ENCODE data around the gene SLIT3.

Gene SLIT3

GRCh38 chr5:168663276-168664004, 637.5 kb downstream of the SLIT3 start:
- DNase-seq (no peak), ATAC-seq (replicated peaks) (no peak)
- Mint-ChIP-seq H3K36me3 (no peaks in the 10 kb centered on the region), H3K27ac (no peak overlapping the region), H3K27me3 (peaks cover 18 to 19% of the 10 kb centered on the region in 2 donors), H3K4me3 (no peak overlapping the region), H3K9me3 (no peaks in the 10 kb centered on the region), H3K4me1 (no peaks in the 10 kb centered on the region)

- DNase-seq (no peak), ATAC-seq (replicated peaks) (no peak)
- H3K27ac Mint-ChIP-seq, result no peak overlapping the region
- H3K4me1 Mint-ChIP-seq, result no peaks in the 10 kb centered on the region
- no peak overlapping the region for H3K4me3 Mint-ChIP-seq
- H3K27me3 Mint-ChIP-seq, result peaks cover 18 to 19% of the 10 kb centered on the region in 2 donors
- no peaks in the 10 kb centered on the region for H3K36me3 Mint-ChIP-seq
- no peaks in the 10 kb centered on the region for H3K9me3 Mint-ChIP-seq
These were observed 639.1 kb downstream of the SLIT3 start for GRCh38 chr5:168661593-168662485.

GRCh38 chr5:168660691-168661090, 640.2 kb downstream of the SLIT3 start:
- Mint-ChIP-seq H3K36me3 (no peaks in the 10 kb centered on the region), H3K27ac (no peak overlapping the region), H3K27me3 (peaks cover 19 to 22% of the 10 kb centered on the region in 2 donors), H3K4me3 (no peak overlapping the region), H3K9me3 (no peaks in the 10 kb centered on the region), H3K4me1 (no peaks in the 10 kb centered on the region)
- DNase-seq (no peak), ATAC-seq (replicated peaks) (no peak)

GRCh38 chr5:168659286-168659847, 641.6 kb downstream of the SLIT3 start:
- Mint-ChIP-seq H3K27ac (no peak overlapping the region), H3K36me3 (no peaks in the 10 kb centered on the region), H3K9me3 (peaks cover 0 to 1% of the 10 kb centered on the region in 2 donors), H3K4me3 (no peak overlapping the region), H3K27me3 (peaks cover 19 to 24% of the 10 kb centered on the region in 2 donors), H3K4me1 (no peaks in the 10 kb centered on the region)
- DNase-seq, result no peak
- no peak for ATAC-seq (replicated peaks)

GRCh38 chr5:168658394-168658793, 642.5 kb downstream of the SLIT3 start:
- Mint-ChIP-seq H3K4me1 (no peaks in the 10 kb centered on the region), H3K27me3 (peaks cover 22 to 25% of the 10 kb centered on the region in 2 donors), H3K36me3 (no peaks in the 10 kb centered on the region), H3K9me3 (peaks cover 0 to 1% of the 10 kb centered on the region in 2 donors), H3K27ac (no peak overlapping the region), H3K4me3 (no peak overlapping the region)
- ATAC-seq (replicated peaks) (no peak), DNase-seq (no peak)

- ATAC-seq (replicated peaks), result no peak
- H3K36me3 Mint-ChIP-seq, result no peaks in the 10 kb centered on the region
- no peak for DNase-seq
- H3K27me3 Mint-ChIP-seq, result peaks cover 21 to 26% of the 10 kb centered on the region in 2 donors
- peaks cover 0 to 1% of the 10 kb centered on the region in 2 donors for H3K9me3 Mint-ChIP-seq
- H3K27ac Mint-ChIP-seq, result no peak overlapping the region
- H3K4me1 Mint-ChIP-seq, result no peaks in the 10 kb centered on the region
- H3K4me3 Mint-ChIP-seq, result no peak overlapping the region
These were observed 644.3 kb downstream of the SLIT3 start for GRCh38 chr5:168656633-168657032.

GRCh38 chr5:168655316-168655715, 645.6 kb downstream of the SLIT3 start:
- no peak for DNase-seq
- no peak overlapping the region for H3K27ac Mint-ChIP-seq
- peaks cover 16 to 18% of the 10 kb centered on the region in 2 donors for H3K27me3 Mint-ChIP-seq

GRCh38 chr5:168654211-168654721, 646.7 kb downstream of the SLIT3 start:
- Mint-ChIP-seq H3K4me1 (no peaks in the 10 kb centered on the region), H3K27me3 (peaks cover 18 to 20% of the 10 kb centered on the region in 2 donors), H3K4me3 (no peak overlapping the region), H3K36me3 (no peaks in the 10 kb centered on the region), H3K27ac (no peak overlapping the region), H3K9me3 (peaks cover 3% of the 10 kb centered on the region in 2 donors)
- no peak for ATAC-seq (replicated peaks)
- DNase-seq, result no peak

More at GRCh38 chr5:168655316-168655715, 645.6 kb downstream of the SLIT3 start:
- Mint-ChIP-seq H3K36me3 (no peaks in the 10 kb centered on the region), H3K9me3 (peaks cover 0 to 1% of the 10 kb centered on the region in 2 donors), H3K4me3 (no peak overlapping the region), H3K4me1 (no peaks in the 10 kb centered on the region)
- no peak for ATAC-seq (replicated peaks)

GRCh38 chr5:168653626-168654025, 647.3 kb downstream of the SLIT3 start:
- H3K4me1 Mint-ChIP-seq, result no peaks in the 10 kb centered on the region
- H3K4me3 Mint-ChIP-seq, result no peak overlapping the region
- no peak for DNase-seq
- peaks cover 3 to 7% of the 10 kb centered on the region in 2 donors for H3K9me3 Mint-ChIP-seq
- H3K27ac Mint-ChIP-seq, result no peak overlapping the region
- no peaks in the 10 kb centered on the region for H3K36me3 Mint-ChIP-seq
- H3K27me3 Mint-ChIP-seq, result peaks cover 18 to 21% of the 10 kb centered on the region in 2 donors
- no peak for ATAC-seq (replicated peaks)

GRCh38 chr5:168651648-168652047, 649.3 kb downstream of the SLIT3 start:
- Mint-ChIP-seq H3K36me3 (no peaks in the 10 kb centered on the region), H3K27me3 (peaks cover 18 to 21% of the 10 kb centered on the region in 2 donors), H3K4me3 (no peak overlapping the region), H3K27ac (no peak overlapping the region), H3K4me1 (no peaks in the 10 kb centered on the region), H3K9me3 (peaks cover 3 to 7% of the 10 kb centered on the region in 2 donors)
- ATAC-seq (replicated peaks) (no peak), DNase-seq (no peak)

GRCh38 chr5:168649306-168649705, 651.6 kb downstream of the SLIT3 start:
- Mint-ChIP-seq H3K9me3 (peaks cover 4 to 11% of the 10 kb centered on the region in 2 donors), H3K4me3 (no peak overlapping the region), H3K36me3 (no peaks in the 10 kb centered on the region), H3K27ac (no peak overlapping the region), H3K27me3 (peaks cover 10 to 21% of the 10 kb centered on the region in 2 donors), H3K4me1 (no peaks in the 10 kb centered on the region)
- no peak for DNase-seq
- no peak for ATAC-seq (replicated peaks)

GRCh38 chr5:168648576-168648975, 652.4 kb downstream of the SLIT3 start:
- Mint-ChIP-seq H3K9me3 (peaks cover 4 to 11% of the 10 kb centered on the region in 2 donors), H3K4me1 (no peaks in the 10 kb centered on the region), H3K4me3 (no peak overlapping the region), H3K27me3 (peaks cover 10 to 15% of the 10 kb centered on the region in 2 donors), H3K36me3 (no peaks in the 10 kb centered on the region), H3K27ac (no peak overlapping the region)
- ATAC-seq (replicated peaks), result no peak
- DNase-seq, result no peak

GRCh38 chr5:168648016-168648415, 652.9 kb downstream of the SLIT3 start:
- no peak for ATAC-seq (replicated peaks)
- Mint-ChIP-seq H3K4me3 (no peak overlapping the region), H3K27me3 (peaks cover 10 to 14% of the 10 kb centered on the region in 2 donors), H3K9me3 (peaks cover 4 to 11% of the 10 kb centered on the region in 2 donors), H3K27ac (no peak overlapping the region), H3K36me3 (no peaks in the 10 kb centered on the region), H3K4me1 (no peaks in the 10 kb centered on the region)
- no peak for DNase-seq

GRCh38 chr5:168647083-168647482, 653.9 kb downstream of the SLIT3 start:
- Mint-ChIP-seq H3K4me3 (no peak overlapping the region), H3K9me3 (peaks cover 5 to 11% of the 10 kb centered on the region in 2 donors), H3K36me3 (no peaks in the 10 kb centered on the region), H3K4me1 (no peaks in the 10 kb centered on the region), H3K27ac (no peak overlapping the region), H3K27me3 (peaks cover 5 to 6% of the 10 kb centered on the region in 2 donors)
- ATAC-seq (replicated peaks) (no peak), DNase-seq (no peak)
